Trophoblast cell (in vitro differentiated cells and primary cell): ENCODE results near the gene MOV10. TPM values are rescaled to one million over a fixed set of nuclear protein-coding genes. Genes with fewer than 3 reads are reported as not detected.

Source experiments
- DNase-seq, 2 donors: peaks; one replicate each; pipeline ENCODE4 v3.0.0-alpha.2; 2016
- H2AFZ ChIP-seq: 2 replicates; pipeline ENCODE4 v1.6.1; 2013; ENCODE audit warnings: low read length, moderate library complexity, mild to moderate bottlenecking; ENCODE audit not compliant: insufficient read depth, poor library complexity
- H2AK5ac ChIP-seq: 2 replicates; pipeline ENCODE4 v1.6.1; 2013; ENCODE audit warnings: mild to moderate bottlenecking, low read length
- H2BK120ac ChIP-seq: 2 replicates; pipeline ENCODE4 v1.6.1; 2013; ENCODE audit warnings: low read length, mild to moderate bottlenecking, moderate library complexity; ENCODE audit not compliant: insufficient read depth, poor library complexity
- H2BK12ac ChIP-seq: 2 replicates; pipeline ENCODE4 v1.6.1; 2013; ENCODE audit warnings: mild to moderate bottlenecking, low read length, moderate library complexity
- H2BK5ac ChIP-seq: 2 replicates; pipeline ENCODE4 v1.6.1; 2013; ENCODE audit warnings: low read length, low read depth, moderate library complexity, mild to moderate bottlenecking; ENCODE audit not compliant: poor library complexity
- H3K14ac ChIP-seq: 2 replicates; pipeline ENCODE4 v1.6.1; 2013; ENCODE audit warnings: mild to moderate bottlenecking, low read length
- H3K18ac ChIP-seq: 2 replicates; pipeline ENCODE4 v1.6.1; 2013; ENCODE audit warnings: mild to moderate bottlenecking, low read length
- H3K23ac ChIP-seq: 2 replicates; pipeline ENCODE4 v1.6.1; 2013; ENCODE audit warnings: low read length
- H3K27ac ChIP-seq: 2 replicates; pipeline ENCODE4 v1.5.1; 2013; ENCODE audit warnings: low read depth, mild to moderate bottlenecking, inconsistent platforms, low read length, moderate library complexity
- H3K27me3 ChIP-seq: 2 replicates; pipeline ENCODE4 v1.6.1; 2013; ENCODE audit warnings: inconsistent platforms, mild to moderate bottlenecking, low read length, moderate library complexity; ENCODE audit not compliant: insufficient read depth
- H3K36me3 ChIP-seq, 2 experiments: 1 replicate in 1 of 2; 2 replicates in 1 of 2; pipeline ENCODE4 v1.6.1; 2013; ENCODE audit warnings: low read length in 2 of 2, mild to moderate bottlenecking in 2 of 2, moderate library complexity in 1 of 2; ENCODE audit not compliant: insufficient read depth in 2 of 2, control insufficient read depth in 1 of 2
- H3K4ac ChIP-seq: 2 replicates; pipeline ENCODE4 v1.6.1; 2013; ENCODE audit warnings: low read depth, mild to moderate bottlenecking, low read length, moderate library complexity
- H3K4me1 ChIP-seq, 2 experiments: 1 replicate in 1 of 2; 2 replicates in 1 of 2; pipeline ENCODE4 v1.6.1; 2013; ENCODE audit warnings: low read length in 2 of 2, mild to moderate bottlenecking in 2 of 2, moderate library complexity in 1 of 2; ENCODE audit not compliant: insufficient read depth in 2 of 2, control insufficient read depth in 1 of 2
- H3K4me2 ChIP-seq: 2 replicates; pipeline ENCODE4 v1.6.1; 2013; ENCODE audit warnings: inconsistent platforms, mild to moderate bottlenecking, low read length, moderate library complexity
- H3K4me3 ChIP-seq: 2 replicates; pipeline ENCODE4 v1.5.1; 2013; ENCODE audit warnings: mild to moderate bottlenecking, low read depth, low read length, inconsistent platforms
- H3K79me1 ChIP-seq: one replicate; pipeline ENCODE4 v1.6.1; 2013; ENCODE audit warnings: low read length
- H3K79me2 ChIP-seq: 2 replicates; pipeline ENCODE4 v1.6.1; 2013; ENCODE audit warnings: low read length, mild to moderate bottlenecking; ENCODE audit not compliant: control insufficient read depth, insufficient read depth, poor library complexity
- H3K9ac ChIP-seq: 2 replicates; pipeline ENCODE4 v1.6.1; 2013; ENCODE audit warnings: mild to moderate bottlenecking, low read length
- H3K9me3 ChIP-seq: 2 replicates; pipeline ENCODE4 v1.6.1; 2013; ENCODE audit warnings: low read depth, mild to moderate bottlenecking, control low read depth, inconsistent platforms, low read length; ENCODE audit not compliant: insufficient read depth
- H4K12ac ChIP-seq: 2 replicates; pipeline ENCODE4 v1.6.1; 2013; ENCODE audit warnings: low read depth, mild to moderate bottlenecking, low read length, moderate library complexity
- H4K8ac ChIP-seq: 2 replicates; pipeline ENCODE4 v1.6.1; 2013; ENCODE audit warnings: low read depth, mild to moderate bottlenecking, low read length, moderate library complexity
- H4K91ac ChIP-seq: one replicate; pipeline ENCODE4 v1.6.1; 2013; ENCODE audit warnings: low read depth, mild to moderate bottlenecking, low read length, moderate library complexity
- WGBS: extraction: QIAGEN DNeasy Blood & Tissue Kit; methylation state at CpG from one replicate; pipeline ENCODE4 v1.1.7; 2013; ENCODE audit warnings: missing lambda C conversion rate; ENCODE audit not compliant: insufficient read length, insufficient coverage; ENCODE audit errors: extremely low coverage; 5-methylcytosine and 5-hydroxymethylcytosine counted together
- polyA plus RNA-seq: library from polyadenylated mRNA; stranded (reverse); fragments of 200-250 nt; gene quantifications from 2 replicates; pipeline ENCODE4 v1.2.3, GENCODE V29; 2013

MOV10 gene, protein sequence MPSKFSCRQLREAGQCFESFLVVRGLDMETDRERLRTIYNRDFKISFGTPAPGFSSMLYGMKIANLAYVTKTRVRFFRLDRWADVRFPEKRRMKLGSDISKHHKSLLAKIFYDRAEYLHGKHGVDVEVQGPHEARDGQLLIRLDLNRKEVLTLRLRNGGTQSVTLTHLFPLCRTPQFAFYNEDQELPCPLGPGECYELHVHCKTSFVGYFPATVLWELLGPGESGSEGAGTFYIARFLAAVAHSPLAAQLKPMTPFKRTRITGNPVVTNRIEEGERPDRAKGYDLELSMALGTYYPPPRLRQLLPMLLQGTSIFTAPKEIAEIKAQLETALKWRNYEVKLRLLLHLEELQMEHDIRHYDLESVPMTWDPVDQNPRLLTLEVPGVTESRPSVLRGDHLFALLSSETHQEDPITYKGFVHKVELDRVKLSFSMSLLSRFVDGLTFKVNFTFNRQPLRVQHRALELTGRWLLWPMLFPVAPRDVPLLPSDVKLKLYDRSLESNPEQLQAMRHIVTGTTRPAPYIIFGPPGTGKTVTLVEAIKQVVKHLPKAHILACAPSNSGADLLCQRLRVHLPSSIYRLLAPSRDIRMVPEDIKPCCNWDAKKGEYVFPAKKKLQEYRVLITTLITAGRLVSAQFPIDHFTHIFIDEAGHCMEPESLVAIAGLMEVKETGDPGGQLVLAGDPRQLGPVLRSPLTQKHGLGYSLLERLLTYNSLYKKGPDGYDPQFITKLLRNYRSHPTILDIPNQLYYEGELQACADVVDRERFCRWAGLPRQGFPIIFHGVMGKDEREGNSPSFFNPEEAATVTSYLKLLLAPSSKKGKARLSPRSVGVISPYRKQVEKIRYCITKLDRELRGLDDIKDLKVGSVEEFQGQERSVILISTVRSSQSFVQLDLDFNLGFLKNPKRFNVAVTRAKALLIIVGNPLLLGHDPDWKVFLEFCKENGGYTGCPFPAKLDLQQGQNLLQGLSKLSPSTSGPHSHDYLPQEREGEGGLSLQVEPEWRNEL
- 55.1 and 55.6 TPM in 2 replicates for polyA plus RNA-seq

DNA sequence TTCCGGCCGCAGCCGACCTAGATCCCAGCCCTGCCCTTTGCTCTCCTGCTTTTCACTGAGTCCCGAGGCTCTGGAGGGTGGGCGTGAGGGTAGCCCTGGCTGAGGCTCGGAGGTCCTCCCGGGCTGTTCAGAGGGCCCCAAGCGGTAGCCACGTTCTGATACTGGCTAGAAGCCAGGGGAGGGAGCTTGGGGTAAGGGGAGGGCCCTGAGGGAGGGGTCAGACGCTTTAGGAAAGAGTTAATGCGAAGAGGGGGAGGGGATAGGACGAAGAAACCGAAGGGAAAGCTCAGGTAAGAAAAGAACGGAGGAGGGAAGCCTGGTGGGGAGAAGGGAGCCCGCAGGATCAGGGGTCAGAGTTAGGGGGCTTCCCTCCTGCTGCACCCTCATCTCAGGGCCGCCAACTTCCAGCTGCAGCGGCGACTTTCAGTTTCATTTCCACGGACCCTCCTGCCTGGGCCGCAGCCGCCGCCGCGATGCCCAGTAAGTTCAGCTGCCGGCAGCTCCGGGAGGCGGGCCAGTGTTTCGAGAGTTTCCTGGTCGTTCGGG, at the start of gene MOV10:
Gene MOV10 (plus strand): TSS at position 220 of the 546 bp plus-strand sequence. CDS start 254 bp downstream, at position 474.
- WGBS, result no CpG with 5 or more reads among the region's 30 CpGs
- H3K36me3 ChIP-seq, result peaks cover 2 to 5% of the 10 kb centered on the region in 2 experiments
- peak within 1 kb of the TSS; percentile 50 for H2BK5ac ChIP-seq

GRCh38 chr1:112625696-112626095, 48.8 kb upstream of the MOV10 start:
- H3K27me3 ChIP-seq, result no peaks in the 10 kb centered on the region
- no CpG with 5 or more reads among the region's 2 CpGs for WGBS
- no peak overlapping the region for H2AFZ ChIP-seq

More for the DNA sequence above, at the start of gene MOV10:
- Histone ChIP-seq H4K91ac (peak within 1 kb of the TSS; percentile 76), H3K18ac (peak within 1 kb of the TSS; percentile 85), H3K4ac (peak within 1 kb of the TSS; percentile 43), H2BK120ac (peak within 1 kb of the TSS; percentile 56), H3K9me3 (no peaks in the 10 kb centered on the region), H2AFZ (peak within 1 kb of the TSS; percentile 61), H3K27ac (peak within 1 kb of the TSS; percentile 68), H3K14ac (peak within 1 kb of the TSS; percentile 89), H3K4me2 (peak within 1 kb of the TSS; percentile 71), H3K23ac (no peak within 1 kb of the TSS), H3K79me1 (peaks cover 14% of the 10 kb centered on the region), H3K9ac (peak within 1 kb of the TSS; percentile 50), H4K12ac (peak within 1 kb of the TSS; percentile 17), H2AK5ac (peak within 1 kb of the TSS; percentile 3), H2BK12ac (no peak within 1 kb of the TSS), H3K4me1 (peaks cover 0 to 5% of the 10 kb centered on the region in 2 experiments), H3K79me2 (peaks cover 12% of the 10 kb centered on the region), H3K4me3 (peak within 1 kb of the TSS; percentile 77), H4K8ac (peak within 1 kb of the TSS; percentile 33), H3K27me3 (no peaks in the 10 kb centered on the region)
- peak; percentile 41 to 73 for DNase-seq

GRCh38 chr1:112626193-112626592, 48.3 kb upstream of the MOV10 start:
- H3K23ac ChIP-seq, result no peak overlapping the region

More at GRCh38 chr1:112625696-112626095, 48.8 kb upstream of the MOV10 start:
- Histone ChIP-seq H3K4ac (peak overlapping the region; percentile 60), H3K4me2 (no peak overlapping the region), H2BK120ac (no peak overlapping the region), H4K8ac (no peak overlapping the region), H4K12ac (no peak overlapping the region), H3K27ac (no peak overlapping the region), H3K36me3 (peaks cover 4 to 6% of the 10 kb centered on the region in 2 experiments), H4K91ac (no peak overlapping the region), H3K23ac (peak overlapping the region; percentile 70), H3K79me1 (no peaks in the 10 kb centered on the region), H3K9ac (no peak overlapping the region), H2BK12ac (no peak overlapping the region), H2BK5ac (no peak overlapping the region), H3K14ac (no peak overlapping the region), H3K9me3 (no peaks in the 10 kb centered on the region), H3K18ac (no peak overlapping the region), H3K79me2 (peaks cover 16% of the 10 kb centered on the region), H3K4me3 (peak overlapping the region; percentile 41), H3K4me1 (no peaks in the 10 kb centered on the region), H2AK5ac (no peak overlapping the region)
- DNase-seq, result peak; percentile 80 to 92

DNA sequence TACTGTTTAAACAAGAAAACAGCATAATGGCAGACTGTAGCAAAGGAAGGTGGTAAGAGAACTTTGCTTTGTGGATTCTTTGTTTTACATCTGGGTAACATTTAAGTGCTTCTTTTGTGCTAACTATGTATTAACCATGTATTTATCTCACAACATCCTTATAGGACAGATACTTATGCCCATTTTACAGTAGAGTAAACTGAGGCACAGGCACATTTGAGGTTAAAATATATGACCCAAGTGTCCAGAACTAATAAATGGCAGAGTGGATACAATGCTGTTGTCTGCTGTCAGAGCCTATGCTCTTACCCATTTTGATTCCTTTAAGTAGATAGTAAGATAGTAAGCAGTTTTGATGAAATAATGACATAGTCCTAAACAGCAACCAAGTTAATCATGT, 47.6 kb upstream of the MOV10 start:
- DNase-seq, result no peak
- H3K4me3 ChIP-seq, result no peak overlapping the region
- no peaks in the 10 kb centered on the region for H3K27me3 ChIP-seq
- no peak overlapping the region for H2BK12ac ChIP-seq
- no peaks in the 10 kb centered on the region for H3K79me1 ChIP-seq
- peaks cover 4 to 6% of the 10 kb centered on the region in 2 experiments for H3K36me3 ChIP-seq
- no peaks in the 10 kb centered on the region for H3K9me3 ChIP-seq
- no peak overlapping the region for H3K14ac ChIP-seq
- H3K18ac ChIP-seq, result no peak overlapping the region
- H3K79me2 ChIP-seq, result peaks cover 13% of the 10 kb centered on the region
- no peak overlapping the region for H2AFZ ChIP-seq
- H3K4me2 ChIP-seq, result no peak overlapping the region
- H3K27ac ChIP-seq, result no peak overlapping the region
- no peak overlapping the region for H4K91ac ChIP-seq
- no peaks in the 10 kb centered on the region for H3K4me1 ChIP-seq
- no peak overlapping the region for H2AK5ac ChIP-seq
- no peak overlapping the region for H4K8ac ChIP-seq
- H2BK120ac ChIP-seq, result no peak overlapping the region
- peak overlapping the region; percentile 91 for H3K4ac ChIP-seq
- H3K23ac ChIP-seq, result no peak overlapping the region
- H3K9ac ChIP-seq, result no peak overlapping the region
- H4K12ac ChIP-seq, result no peak overlapping the region
- H2BK5ac ChIP-seq, result no peak overlapping the region

More at GRCh38 chr1:112626193-112626592, 48.3 kb upstream of the MOV10 start:
- peaks cover 4 to 6% of the 10 kb centered on the region in 2 experiments for H3K36me3 ChIP-seq
- H3K4ac ChIP-seq, result peak overlapping the region; percentile 39
- no peak overlapping the region for H2AK5ac ChIP-seq
- H3K27ac ChIP-seq, result no peak overlapping the region
- no peak overlapping the region for H3K4me2 ChIP-seq
- no peaks in the 10 kb centered on the region for H3K27me3 ChIP-seq
- H3K4me3 ChIP-seq, result no peak overlapping the region
- H3K79me2 ChIP-seq, result peaks cover 15% of the 10 kb centered on the region
- H4K12ac ChIP-seq, result no peak overlapping the region
- no peak overlapping the region for H2BK120ac ChIP-seq
- H3K18ac ChIP-seq, result no peak overlapping the region
- H3K14ac ChIP-seq, result no peak overlapping the region
- no peaks in the 10 kb centered on the region for H3K79me1 ChIP-seq
- no peak overlapping the region for H3K9ac ChIP-seq
- H2BK12ac ChIP-seq, result no peak overlapping the region
- H2AFZ ChIP-seq, result no peak overlapping the region
- H4K8ac ChIP-seq, result no peak overlapping the region
- WGBS, result no CpG with 5 or more reads among the region's 5 CpGs
- DNase-seq, result no peak
- no peaks in the 10 kb centered on the region for H3K4me1 ChIP-seq
- H3K9me3 ChIP-seq, result no peaks in the 10 kb centered on the region
- no peak overlapping the region for H2BK5ac ChIP-seq
- no peak overlapping the region for H4K91ac ChIP-seq
